ENCODE data around the gene AHCYL2.
"Not testable (repeated sequence)": the region's sequence is repeated elsewhere in the genome, so short reads cannot be mapped to it uniquely, and the experiment has no call there.

AHCYL2 gene

DNA sequence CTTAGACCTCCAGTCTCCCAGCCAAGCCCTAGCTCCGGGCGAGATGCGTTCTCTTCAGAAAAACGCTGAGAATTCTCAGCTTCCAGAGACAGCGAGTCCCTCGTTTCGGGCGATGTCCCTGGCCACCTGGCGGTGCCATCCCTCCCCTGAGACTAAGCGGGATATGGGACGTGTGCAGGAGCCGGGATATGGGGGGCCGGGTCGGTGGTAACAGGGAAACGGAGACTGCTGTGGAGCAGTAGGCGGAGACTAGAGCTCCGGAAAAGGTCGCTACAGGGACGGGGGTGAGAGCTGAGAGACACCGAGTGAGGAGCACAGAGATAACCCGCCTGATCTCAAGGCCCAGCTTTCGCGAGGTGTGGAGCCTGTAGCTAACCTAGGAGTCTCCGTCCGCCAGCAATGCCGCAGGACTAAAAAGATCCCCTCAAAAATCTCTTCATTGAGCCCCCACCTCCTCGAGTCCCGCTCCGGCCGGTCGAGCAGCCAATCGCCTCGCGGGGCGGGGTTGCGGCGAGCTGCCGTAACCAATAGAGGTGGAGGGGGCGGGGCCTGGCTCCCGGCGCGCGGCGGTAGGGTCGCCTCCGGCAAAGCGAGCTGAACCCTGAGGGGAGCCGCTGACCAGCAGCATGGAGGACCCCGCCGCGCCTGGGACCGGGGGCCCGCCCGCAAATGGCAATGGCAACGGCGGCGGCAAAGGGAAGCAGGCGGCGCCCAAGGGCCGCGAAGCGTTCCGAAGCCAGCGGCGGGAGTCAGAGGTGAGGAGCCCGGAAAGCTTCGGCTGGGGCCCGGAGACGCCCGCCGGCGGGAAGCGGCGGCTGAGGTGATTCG, 209.2 kb downstream of the AHCYL2 start, which contains the start of gene STRIP2:
STRIP2 (plus strand) TSS at position 586 of the 828 bp plus-strand sequence; CDS start at position 627, 41 bp downstream.
- peak; percentile 84 for DNase-seq

DNA sequence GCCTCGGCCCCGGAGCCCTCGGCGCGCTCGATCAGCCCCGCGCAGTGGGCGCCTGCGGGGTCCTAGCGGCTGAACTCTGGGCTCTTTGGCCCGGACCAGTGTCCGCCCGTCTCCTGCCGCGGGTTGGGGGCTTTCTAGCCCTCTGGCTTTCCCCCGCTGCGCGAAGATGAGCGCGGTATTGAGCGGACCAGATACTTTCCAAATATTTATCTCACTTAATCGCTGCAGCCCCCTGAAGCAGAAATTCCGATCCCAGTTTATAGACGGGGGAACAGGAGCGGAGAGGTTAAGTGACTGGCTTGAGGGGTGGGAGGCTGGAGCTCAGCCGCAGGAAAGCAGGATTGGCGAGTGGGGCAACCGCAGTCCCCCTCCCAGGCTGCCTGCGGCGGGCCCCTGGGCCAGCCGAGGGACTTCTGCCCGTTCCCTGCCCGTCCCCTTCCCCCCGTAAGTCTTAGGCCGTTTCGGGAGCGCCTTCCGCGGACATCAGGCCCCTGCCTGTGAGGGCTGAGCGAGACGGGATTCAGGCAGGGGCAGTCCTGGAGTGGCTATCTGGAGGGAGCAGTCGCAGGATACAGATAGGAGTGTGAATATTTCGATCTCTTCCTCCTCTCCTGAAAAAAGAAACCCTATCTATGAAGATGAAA, 210.0 kb downstream of the AHCYL2 start:
- no peak for DNase-seq

DNA sequence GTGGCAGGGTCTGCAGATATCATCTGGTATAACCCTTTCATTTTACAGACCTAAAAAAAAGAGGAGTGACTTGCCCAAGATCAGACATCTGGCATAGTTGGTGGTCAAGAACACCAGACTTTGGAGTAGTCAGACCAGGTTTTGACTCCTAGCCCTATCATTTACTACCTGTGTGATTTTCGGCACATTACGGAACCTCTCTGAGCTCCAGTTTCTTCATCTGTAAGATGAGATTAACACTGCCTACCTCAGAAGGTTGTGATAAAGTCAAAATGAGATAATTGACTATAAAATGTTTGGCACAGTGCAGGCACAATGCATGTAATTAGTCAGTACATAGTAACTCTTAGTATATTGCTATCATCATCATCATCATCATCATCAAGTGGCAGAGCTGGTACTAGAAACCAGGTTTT, 210.6 kb downstream of the AHCYL2 start:
- no peak for DNase-seq

DNA sequence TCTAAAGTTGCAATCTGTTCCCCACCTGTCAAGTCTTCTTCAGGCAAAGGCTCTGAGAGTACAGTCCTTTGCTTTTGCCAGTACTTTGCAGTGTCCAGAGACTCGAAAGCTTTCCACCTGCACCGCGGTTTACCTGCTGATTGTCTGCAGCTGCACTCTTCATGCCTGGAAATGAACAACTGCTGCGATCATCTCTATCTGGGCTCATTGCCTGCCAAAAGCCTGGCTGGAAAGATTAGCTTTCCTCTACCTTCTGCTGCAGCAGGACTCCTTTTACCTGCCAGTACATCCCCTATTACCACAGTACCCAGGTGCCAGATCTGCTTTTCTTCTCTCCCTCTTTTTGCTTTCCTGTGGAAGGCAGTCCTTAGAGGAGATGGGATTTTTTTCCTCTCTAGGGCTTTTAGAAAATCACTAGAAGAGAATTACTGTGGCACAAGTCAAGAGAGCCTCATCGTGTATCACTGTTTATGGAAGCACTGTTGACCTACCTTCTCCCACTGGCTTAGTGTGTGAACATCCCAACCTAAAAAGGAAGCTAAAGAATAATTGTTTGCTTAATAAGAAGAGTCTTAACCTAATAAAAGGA, 211.6 kb downstream of the AHCYL2 start:
- DNase-seq, result no peak

DNA sequence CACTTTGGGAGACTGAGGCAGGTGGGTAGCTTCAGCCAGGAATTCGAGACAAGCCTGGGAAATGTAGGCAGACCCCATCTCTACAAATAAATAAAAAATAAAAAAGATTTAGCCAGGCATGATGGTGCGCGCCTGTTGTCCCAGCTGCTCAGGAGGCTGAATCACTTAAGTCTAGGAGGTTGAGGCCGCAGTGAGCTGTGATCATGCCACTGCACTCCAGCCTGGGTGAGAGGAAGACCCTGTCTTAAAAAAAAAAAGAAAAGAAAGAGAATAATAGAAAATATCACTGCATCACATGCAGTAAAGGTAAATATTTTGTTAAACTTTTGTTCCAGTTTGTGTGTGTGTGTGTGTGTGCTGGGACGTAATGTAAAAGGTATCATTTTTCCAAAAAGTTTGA, 212.4 kb downstream of the AHCYL2 start:
- no peak for DNase-seq

DNA sequence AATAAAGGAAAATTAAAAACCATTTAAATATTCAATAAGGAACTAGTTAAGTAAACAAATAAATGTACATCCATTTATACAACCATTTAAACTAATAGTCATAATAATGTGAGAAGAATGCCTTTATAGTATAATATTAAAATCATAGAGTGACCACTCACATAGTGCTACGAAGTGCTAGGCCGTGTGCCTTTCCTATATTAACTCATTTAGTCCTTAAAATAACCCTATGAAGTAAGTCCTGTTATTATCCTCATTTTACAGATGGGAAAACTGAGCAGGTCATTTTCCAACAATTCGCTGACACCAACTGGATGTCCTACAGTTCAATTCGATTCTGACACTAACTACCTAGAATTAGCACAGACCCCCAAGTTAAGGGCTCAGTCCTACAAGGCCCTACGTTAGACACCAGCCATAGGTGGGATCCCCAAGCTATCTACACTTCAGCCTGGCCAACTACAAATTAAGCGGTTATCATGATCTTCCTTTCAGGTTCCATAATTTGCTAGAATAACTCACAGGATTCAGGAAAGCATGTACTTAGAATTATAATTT, 213.5 kb downstream of the AHCYL2 start:
- no peak for DNase-seq

DNA sequence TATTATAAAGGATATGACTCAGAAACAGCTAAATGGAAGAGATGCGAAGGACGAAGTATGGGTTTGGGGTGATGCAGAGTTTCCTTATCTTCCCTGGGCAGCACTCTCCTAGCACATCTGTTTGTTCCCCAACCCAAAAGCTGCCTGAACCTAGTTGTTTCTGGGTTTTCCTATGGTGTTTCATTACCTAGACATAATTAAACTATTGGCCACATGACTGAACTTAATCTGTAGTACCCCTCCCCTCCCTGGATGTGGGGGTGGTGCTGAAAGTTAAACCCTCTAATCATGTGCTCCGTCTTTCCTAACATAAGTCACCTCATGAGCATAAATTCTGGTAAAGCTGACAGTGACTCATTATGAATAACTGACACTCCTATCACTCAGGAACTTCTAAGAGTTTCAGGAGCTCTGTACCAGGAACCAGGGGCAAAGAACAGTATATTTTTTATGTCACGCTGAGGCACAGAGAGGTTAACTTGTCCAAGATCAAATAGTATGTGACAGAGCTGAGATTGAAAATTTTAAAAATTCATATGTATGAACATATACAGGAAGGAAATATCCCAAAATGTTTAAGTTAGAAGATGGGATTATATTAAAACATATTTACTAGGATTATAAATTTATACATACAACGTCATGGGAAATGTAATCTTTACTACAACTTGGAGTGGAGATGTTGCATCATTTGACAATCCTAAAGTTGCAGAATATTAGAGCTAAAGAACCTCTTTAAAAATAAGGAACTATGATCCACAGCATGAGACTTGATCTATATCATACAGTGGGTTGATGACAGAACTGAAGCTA, 214.2 kb downstream of the AHCYL2 start:
- DNase-seq, result no peak

DNA sequence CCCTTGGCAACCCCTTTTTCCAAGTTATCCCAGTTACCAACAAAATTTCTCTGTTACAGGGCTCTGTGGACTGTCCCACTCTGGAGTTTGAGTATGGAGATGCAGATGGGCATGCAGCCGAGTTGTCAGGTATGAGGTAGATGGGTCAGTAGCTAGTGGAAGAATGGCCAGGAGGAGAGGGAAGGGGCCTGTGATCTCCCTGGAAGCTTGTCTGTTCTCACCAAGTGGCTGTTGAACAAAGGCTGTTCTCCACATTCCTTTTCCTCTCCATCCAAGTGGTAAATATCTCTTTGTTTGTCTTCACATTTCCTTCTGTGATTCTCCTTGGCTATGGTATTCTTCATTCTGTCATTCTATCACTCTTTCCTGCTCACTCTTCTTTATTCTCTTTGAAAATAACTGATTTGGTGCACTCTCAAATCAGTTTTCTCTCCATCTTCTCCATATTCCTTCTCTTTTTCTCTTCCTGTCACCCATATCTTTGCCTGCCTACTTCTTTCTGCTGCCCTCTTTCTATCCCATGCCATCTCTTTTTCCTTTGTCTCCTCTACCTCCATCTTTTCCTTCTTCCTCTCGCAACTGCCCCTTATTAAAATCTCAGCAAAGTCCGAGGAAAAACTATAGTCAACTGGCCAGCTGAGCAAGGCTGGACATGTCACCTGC, 215.3 kb downstream of the AHCYL2 start:
- no peak for DNase-seq

DNA sequence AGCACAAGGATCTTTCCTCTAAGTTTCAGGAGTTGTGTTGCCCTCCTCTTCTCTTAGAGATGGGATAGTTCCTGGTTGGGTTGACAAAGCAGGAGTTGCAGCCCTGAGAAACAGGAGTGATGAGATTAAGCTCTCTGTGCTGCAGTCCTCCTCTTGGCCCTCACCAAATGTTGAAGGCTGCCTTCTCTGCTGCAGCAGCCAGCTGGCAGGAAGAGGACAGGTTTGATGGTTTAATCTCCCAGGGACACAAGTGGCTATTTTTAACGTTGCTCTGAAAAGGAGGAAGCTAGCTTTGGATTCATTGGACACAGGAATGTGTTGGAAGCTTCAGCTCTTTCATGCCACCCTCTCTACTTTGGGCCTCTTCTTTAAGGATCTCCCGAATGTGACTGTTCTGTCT, 218.8 kb downstream of the AHCYL2 start:
- no peak for DNase-seq

DNA sequence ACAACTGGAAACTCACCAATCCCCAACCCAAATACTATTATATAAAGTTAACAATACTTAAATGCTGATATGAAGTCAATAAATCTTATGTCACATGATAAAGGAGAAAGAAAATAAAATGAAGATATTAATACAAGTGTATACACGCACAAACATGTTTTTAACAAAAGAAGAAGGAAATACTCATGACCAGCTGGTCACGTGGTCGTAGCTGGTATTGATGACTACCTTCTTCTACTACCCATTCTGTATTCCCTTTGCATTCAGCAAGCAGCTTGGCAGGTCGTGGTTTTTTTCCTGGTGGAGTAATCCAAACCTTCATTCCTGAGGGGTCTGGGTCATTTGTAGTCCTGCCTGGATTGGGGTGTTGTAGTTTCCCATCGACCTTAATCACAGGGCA, 219.9 kb downstream of the AHCYL2 start:
- DNase-seq, result not testable (repeated sequence)

DNA sequence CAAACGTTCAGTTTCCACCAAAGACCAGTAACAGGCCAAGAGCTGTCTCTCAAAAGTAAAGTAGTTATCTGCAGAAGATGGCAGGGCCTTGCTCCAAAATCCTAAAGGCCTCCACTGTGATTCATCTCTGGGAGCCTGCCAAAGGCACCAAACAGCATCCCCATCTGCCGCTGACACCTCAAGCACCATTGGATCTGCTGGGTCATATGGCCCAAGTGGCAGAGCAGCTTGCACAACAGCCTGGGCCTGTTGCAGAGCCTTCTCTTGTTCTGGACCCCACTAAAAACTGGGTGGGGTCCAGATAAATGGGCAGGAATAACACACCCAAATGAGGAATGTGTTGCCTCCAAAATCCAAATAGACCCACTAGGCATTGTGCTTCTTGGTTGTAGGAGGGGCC, 222.1 kb downstream of the AHCYL2 start:
- not testable (repeated sequence) for DNase-seq

DNA sequence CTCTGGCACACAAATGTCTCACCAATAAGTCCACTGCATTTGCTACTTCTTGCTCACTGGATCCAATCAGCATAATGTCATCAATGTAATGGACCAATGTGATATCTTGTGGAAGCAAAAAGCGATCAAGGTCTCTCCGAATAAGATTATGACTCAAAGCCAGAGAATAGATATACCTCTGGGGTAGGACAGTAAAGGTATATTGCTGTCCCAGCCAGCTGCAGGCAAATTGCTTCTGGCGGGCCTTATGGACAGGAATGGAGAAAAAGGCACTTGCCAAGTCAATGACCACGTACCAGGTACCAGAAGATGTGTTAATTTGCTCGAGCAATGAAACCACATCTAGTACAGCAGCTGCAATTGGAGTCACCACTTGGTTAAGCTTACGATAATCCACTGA, 222.6 kb downstream of the AHCYL2 start:
- not testable (repeated sequence) for DNase-seq

DNA sequence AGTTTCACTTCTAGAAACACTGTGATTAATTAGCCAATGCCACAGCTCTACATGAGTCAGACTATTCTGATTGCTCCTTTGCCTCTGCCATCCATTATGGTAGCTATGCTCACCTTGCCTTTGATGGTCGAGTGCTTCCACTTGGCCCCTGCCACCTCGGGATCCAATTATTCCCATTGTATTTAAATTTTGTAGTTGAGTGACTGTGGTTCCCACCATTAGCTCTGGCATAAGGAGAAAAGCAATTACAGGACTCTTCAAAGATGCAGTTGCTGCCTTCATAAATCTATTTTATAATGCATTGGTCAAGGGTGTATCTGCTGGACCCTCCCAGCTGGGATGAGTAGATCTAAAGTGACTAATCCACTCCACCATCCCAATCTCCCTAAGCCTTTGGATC, 223.8 kb downstream of the AHCYL2 start:
- DNase-seq, result not testable (repeated sequence)

DNA sequence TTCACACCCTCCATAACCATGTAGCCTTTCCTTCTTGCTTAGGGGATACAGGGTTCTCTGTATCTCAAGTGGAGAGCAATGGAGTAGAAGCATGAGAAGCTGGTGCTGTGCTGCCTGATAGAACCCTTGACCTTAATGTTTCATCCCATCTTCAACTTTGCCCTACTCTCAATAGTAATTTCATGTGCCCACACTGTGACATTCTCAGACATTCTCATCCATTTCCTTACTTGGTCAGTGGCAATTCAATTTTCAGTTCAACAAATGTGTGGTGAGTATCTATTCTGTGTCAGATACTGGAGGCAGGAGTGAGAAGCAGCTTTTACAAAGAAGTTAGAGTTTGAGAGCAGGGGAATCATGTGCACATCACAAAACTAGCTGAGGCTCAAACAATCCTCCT, 225.5 kb downstream of the AHCYL2 start:
- DNase-seq, result no peak

DNA sequence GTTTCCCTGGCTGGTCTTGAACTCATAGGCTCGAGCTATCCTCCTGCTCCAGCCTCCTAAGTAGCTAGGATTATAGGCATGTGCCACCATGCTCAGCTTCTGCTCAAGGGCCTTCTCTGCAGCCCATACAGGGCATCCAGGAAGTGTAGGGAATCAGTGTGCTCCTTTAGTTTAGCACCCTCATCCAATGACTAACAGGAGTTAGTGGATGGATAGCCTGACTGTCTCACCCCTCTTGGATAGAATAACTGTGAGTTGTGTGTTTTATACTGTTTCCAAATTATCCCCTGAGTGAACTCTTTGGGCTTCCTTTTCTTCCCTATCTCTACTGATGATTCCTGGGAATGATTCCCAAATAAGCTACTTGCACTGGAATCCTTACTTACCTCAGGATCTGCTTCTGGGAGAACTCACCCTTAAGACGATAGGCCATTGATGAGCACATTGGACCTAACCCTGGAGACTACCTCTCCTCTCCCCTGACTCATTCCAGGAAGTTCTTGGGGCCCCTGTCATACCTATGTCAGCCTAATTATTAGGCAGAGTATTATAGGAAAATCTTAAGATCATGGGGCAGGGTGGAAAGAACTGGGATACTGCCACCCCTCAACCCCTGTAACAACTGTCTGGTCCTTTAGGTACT, 227.9 kb downstream of the AHCYL2 start:
- DNase-seq, result no peak

DNA sequence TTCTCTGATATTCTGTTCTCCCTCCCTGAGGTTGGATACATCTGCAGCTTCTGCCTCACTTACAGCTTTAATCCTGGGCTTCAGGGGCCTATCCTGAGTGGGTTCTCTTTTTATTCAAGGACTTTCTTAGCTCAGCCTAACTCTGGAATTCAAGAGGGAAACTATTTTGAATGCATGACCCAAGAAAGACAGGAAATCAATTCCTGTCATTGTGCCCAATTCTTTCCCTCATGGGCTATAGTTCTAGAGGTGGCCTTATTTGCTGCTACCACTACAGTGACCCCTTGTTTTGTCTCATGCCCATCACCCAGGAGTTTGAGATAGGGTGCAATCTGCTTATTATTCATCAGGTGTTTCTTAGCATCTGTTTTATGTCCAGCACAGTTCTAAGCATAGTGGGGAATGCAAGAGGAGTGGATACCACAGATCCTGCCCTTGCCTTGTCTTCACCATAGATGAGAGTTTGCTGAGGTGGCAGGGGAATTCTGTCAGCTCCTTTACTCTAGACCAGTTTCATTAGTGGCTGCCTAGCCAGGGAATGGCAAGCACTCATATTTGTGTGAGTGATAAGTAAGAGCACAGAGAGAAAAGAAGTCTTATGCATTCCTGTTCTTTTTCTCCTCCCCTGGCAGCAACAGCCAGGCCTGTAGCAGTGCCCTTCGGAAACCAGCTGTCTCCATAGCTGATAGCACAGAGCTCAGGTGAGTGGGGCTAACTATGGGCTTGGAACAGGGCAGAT, 228.8 kb downstream of the AHCYL2 start:
- no peak for DNase-seq

DNA sequence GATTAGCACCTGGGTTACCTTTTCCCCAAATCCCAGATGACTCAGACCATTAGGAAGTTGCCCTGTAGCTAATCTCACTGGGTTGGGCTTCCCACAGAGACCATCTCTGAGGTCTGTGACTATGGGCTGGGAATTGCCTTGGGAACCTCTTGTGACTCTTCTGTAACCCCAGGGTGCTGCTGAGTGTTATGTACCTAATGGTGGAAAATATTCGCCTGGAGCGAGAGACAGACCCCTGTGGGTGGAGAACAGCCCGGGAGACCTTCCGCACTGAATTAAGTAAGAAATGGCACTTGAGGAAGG, 229.4 kb downstream of the AHCYL2 start:
- no peak for DNase-seq

DNA sequence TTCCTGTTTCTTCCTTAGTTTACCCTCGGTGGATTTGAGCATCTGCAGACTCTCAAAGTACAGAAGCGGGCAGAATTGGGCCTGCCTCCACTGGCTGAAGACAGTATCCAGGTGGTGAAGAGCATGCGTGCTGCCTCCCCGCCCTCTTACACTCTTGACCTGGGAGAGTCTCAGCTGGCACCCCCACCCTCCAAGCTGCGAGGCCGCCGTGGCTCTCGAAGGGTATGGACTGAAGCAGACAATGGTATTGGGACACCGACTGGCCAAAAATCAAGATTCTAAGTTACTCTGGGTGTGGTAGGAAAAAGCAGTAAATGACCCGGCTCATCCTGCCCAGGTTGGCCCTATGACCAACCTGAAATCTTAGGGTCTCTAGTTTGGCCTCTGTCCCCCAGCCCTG, 231.6 kb downstream of the AHCYL2 start:
- DNase-seq, result no peak

DNA sequence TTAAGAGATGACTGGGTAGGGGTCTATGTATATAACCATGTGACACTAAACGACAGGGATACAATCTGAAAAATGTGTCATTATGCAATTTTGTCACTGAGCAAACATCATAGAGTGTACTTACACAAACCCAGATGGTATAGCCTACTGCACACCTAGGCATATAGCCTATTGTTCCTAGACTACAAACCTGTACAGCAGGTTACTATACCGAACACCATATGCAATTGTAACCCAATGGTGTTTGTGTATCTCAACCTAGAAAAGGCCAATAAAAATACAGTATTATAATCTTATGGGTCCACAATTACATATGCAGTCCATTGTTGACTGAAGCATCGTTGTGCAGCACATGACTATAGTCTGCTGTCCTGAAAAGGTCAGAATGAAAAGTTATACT, 232.3 kb downstream of the AHCYL2 start:
- DNase-seq, result no peak

DNA sequence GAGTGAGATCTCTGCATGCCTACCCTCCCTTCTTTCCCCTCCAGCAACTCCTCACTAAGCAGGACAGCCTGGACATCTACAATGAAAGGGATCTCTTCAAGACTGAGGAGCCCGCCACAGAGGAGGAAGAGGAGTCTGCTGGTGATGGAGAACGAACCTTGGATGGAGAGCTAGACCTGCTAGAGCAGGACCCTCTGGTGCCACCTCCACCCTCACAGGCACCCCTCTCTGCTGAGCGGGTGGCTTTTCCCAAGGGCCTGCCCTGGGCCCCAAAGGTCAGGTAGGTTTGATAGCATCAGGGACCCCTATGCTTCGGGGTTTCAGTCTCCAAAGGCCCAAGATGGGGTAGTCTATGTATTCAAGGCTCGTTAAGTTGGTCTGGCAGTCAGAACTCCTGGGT, 233.3 kb downstream of the AHCYL2 start:
- DNase-seq, result no peak

DNA sequence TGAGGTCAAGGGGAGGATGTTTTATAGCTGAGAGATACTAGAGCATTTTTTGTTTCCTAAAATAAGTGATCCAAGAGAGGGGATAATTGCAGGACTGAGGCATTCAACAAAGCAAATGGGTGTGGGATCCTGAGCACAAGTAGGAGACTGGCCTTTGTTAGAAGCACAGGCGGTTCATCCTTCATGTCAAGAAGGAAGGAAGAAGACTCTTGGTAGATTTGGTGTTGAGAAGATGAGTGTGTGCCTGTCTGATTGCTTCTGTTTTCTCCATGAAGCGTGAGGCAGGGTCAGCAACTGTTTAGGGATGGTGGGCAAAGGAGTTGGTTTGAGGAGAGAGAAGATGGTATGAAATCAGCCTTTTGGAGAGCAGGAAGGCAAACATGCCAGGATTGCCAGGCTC, 237.0 kb downstream of the AHCYL2 start:
- no peak for DNase-seq
